SKM-1 treated with dmso at 0.1 percent for 144 hours (cell line): ENCODE data around the gene RAB6B.
"Not testable (repeated sequence)": the region's sequence is repeated elsewhere in the genome, so short reads cannot be mapped to it uniquely, and the experiment has no call there.

Experiments
- DNase-seq: peaks from one replicate; lab custom pipeline; 2025; ENCODE audit not compliant: unreplicated experiment; lab: John Stamatoyannopoulos, UW

Gene RAB6B

GRCh38 chr3:133820889-133821675, 74.6 kb downstream of the RAB6B start:
- no peak for DNase-seq

DNA sequence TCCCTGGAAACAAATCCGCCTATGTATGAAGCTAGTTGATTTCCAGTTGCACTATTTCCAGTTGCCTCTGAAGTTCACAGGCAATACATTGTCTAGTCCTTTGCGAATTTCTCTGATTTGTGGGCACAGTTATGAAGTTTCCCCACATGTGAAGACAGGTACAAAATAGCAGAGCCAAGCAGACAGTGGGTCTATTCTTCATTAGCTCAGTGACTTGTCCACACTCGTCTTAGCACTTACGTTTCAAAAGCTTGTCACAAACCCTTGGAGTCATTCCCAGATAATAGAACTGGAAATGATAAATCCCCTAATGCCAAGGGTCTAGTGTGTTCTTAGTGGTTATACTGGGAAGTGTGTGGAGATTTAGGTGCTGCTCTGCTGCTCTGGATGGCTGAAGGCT, 75.6 kb downstream of the RAB6B start:
- DNase-seq, result no peak

GRCh38 chr3:133815386-133815785, 80.3 kb downstream of the RAB6B start:
- no peak for DNase-seq

- no peak for DNase-seq
These were observed 82.8 kb downstream of the RAB6B start for GRCh38 chr3:133812872-133813271.

DNA sequence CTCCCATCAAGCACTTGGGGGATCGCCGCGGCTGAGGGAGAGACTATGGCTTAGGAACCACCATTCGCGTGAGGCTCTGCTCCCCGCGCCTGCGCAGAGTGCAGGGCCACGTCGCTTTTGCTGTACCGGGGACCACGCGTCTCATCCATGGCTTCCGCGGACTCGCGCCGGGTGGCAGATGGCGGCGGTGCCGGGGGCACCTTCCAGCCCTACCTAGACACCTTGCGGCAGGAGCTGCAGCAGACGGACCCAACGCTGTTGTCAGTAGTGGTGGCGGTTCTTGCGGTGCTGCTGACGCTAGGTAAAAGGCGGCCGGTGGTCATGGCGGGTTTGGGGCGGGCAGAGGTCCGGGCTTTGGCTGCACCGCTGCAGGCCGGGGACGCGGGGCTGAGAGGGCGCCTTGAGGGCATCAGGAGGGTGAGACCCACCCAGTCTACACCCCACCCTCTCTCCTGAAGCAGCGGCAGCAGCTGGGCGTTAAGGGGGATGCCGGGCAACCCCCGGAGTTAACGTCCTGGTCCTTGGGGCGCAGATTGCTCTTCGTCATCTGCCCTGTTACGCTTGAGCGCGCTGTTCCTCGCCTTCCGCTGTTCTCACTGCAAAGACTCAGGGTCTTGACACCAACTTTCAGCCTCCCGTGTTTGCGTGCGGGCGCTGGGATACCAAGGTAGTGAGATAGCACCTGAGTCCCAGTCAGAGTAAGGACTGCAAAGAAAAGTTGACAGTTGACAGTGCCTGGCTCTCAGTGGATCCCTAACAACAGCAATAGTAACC, 89.8 kb downstream of the RAB6B start, which contains the start of gene SRPRB:
SRPRB (plus strand) TSS at position 114 of the 774 bp plus-strand sequence; CDS start at position 148, 34 bp downstream.
- peak; percentile 95 for DNase-seq

- no peak for DNase-seq
These were observed 90.3 kb downstream of the RAB6B start for GRCh38 chr3:133805384-133805701.

GRCh38 chr3:133804896-133805295, 90.8 kb downstream of the RAB6B start:
- no peak for DNase-seq

GRCh38 chr3:133803469-133803868, 92.2 kb downstream of the RAB6B start:
- no peak for DNase-seq

GRCh38 chr3:133799794-133800585, 95.7 kb downstream of the RAB6B start:
- DNase-seq, result no peak

- DNase-seq, result no peak
These were observed 98.1 kb downstream of the RAB6B start for GRCh38 chr3:133797396-133798105.

DNA sequence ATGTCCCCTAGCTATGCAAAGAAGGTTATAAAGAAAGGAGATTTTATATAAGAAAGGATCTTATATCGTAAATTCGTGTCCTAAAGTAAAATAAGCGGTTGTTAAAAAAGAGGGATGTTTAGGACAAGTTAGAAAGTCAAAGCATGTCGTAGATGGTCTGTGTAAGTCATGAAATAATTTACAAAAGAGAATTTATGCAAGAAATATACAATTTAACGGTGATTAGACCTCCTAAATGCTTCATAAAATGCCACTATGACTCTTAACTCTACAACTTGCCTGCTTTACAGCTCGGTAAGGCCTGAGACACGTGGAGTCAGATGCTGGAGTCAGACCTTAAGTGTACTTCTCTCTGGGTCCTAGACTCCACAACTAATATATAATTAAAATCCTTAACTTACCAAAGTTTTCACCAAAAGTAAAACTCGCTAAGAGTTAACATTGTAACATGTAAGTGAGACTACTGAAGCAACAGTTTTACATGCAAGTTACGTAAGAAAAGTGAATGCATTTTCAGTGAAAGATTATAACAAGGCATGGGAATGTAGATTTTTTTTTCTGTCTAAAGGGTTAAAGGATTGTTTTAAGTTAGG, 103.4 kb downstream of the RAB6B start:
- DNase-seq, result no peak

- no peak for DNase-seq
These were observed 107.7 kb downstream of the RAB6B start for GRCh38 chr3:133788024-133788423.

DNA sequence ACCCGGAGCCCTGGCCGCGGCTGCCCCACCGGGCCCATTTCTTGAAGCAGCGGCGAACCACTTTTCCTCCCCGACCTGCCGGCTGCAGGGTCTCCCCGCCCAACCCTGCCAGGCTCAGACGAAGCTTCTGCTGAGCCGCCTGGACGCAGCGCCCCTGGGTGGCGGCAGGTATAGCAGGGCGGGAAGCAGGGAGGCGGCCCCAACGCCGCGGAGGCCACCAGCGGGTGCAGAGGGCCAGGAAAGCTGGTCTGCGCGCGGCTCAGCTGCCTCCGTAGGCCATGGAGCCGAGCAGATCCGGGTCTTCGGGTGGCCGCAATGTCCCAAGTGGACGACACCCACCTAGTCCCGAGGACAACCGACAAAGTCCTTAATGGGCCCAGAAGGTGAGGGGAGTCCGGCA, 111.9 kb downstream of the RAB6B start:
- DNase-seq, result no peak

GRCh38 chr3:133782454-133782853, 113.2 kb downstream of the RAB6B start:
- DNase-seq, result no peak

DNA sequence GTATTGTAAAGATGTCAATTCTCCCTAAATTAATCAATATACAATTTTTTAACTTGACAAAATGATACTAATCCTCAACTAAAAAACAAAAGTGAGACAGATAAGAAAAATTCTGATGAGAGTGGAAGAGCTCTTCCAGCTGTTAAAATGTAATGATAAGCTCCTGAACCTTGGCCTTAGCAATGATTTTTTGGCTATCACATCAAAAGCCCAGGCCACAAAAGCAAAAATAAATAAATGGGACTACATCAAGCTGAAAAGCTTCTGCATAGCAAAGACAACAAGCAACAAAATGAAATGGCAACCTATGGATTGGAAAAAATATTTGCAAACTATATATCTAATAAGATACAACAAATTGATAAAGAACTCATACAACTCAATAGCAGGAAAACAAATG, 114.1 kb downstream of the RAB6B start:
- DNase-seq, result no peak

DNA sequence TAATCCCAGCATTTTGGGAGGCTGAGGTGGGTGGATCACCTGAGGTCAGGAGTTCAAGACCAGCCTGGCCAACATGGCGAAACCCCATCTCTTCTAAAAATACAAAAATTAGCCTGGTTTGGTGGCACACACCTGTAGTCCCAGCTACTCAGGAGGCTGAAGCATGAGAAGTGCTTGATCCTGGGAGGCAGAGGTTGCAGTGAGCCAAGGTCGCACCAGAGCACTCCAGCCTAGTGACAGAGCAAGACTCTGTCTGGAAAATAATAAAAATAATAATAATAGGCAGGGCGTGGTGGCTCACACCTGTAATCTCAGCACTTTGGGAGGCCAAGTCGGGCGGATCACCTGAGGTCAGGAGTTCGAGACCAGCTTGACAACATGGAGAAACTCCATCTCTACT, 114.9 kb downstream of the RAB6B start:
- not testable (repeated sequence) for DNase-seq

DNA sequence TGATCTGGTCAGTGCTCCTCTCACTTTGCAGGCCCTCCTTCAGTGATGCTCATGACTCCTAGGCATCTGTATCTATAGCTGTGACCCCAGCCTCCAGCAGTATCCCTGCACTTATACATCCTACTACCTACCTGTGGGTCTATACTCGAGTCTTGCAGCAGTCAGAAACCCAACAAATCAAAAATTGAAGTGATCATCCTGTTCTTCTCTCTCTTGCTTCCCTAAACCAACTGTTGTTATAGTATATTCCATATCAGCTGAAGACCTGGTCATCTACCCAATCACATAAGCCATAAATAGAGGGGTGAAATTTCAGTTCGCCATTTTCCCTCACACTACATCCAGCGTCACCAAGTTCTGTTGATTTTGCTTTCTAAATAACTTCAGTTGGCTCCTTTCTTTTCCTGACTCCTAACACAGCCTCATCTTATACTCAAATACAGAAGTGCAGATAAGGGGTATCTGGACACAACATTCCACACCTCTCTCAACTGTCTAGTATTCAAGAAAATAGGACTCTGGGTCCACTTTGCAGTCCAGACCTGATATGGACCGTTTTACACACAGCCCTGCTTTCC, 116.0 kb downstream of the RAB6B start:
- DNase-seq, result no peak

DNA sequence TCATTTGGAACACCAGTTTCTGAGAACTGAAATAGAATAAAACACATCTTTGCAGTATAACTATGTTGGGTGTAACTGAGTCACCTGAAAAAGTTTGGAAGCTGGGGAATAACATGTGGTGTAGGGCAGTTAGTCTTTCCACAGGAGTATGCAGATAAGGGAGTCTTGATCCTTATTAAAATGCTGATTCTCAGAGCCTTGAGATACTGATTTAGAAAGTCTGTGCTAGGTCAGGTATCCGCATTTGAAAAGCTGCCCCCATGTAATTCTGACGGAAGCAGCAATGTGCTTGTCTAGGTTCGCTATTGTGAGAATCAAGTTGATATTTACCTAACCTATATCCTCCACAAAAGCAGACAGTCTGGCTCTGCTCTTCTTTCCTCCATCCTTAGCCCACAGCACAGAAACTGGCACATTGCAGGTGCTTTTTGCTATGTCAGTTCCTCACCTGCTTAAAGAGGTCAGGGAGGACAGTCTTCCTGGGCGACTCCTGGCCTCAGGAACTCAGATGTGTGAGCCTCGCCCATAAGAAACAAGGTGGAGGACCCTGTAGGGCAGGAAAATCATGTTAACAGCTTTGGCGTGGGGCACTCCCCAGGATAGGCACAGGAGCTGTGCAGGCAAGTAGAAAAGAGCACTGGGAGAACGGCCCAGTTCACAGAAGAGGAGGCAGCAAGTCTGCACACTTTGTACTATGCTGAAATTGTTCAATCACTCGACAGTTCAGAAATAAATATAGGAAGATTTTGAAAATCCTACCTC, 117.7 kb downstream of the RAB6B start:
- no peak for DNase-seq

GRCh38 chr3:133776794-133777438, 118.8 kb downstream of the RAB6B start:
- DNase-seq, result no peak
